PC-3 (cell line): ENCODE results near the gene CKAP4. TPM values are rescaled to one million over a fixed set of nuclear protein-coding genes. Genes with fewer than 3 reads are reported as not detected.

Experiments
- ATAC-seq: fragments of 200-7000 bp; cut with Tn5 transposase; 2 replicates; pipeline ENCODE4 v1.9.1; 2020; ENCODE audit warnings: mild to moderate bottlenecking, moderate library complexity
- BruUV-seq: library from RNA; stranded (reverse); fragments of 400-500 nt; replicated peaks from 2 replicates; lab custom pipeline; 2021; lab: Mats Ljungman, UMichigan
- CTCF ChIA-PET: fragments of 300-600 bp; sonication (Branson Sonifier 250); formaldehyde crosslinking; loops from one replicate; lab custom pipeline; 2022; ENCODE audit warnings: antibody characterized with exemption; lab: Charles Lee
- POLR2A ChIA-PET: fragments of 300-600 bp; sonication (Branson Sonifier 250); formaldehyde crosslinking; loops from one replicate; lab custom pipeline; 2022; ENCODE audit warnings: antibody characterized with exemption; ENCODE audit not compliant: unreplicated experiment; lab: Charles Lee
- DNase-seq: peaks from one replicate; pipeline ENCODE4 v3.0.0-alpha.2; 2015
- H2AFZ ChIP-seq: fragments of 300-600 bp; sonication (generic); 2 replicates; pipeline ENCODE4 v1.6.0; 2016; ENCODE audit warnings: antibody characterized with exemption, low read length
- H3F3A ChIP-seq: fragments of 300-600 bp; sonication (generic); one replicate; pipeline ENCODE4 v1.6.0; 2017; ENCODE audit warnings: antibody characterized with exemption, low read length, control low read depth, mild to moderate bottlenecking; ENCODE audit not compliant: unreplicated experiment
- H3K27ac ChIP-seq: fragments of 300-600 bp; sonication (generic); 2 replicates; pipeline ENCODE4 v1.5.1; 2016; ENCODE audit warnings: mild to moderate bottlenecking, low read length
- H3K27me3 ChIP-seq: fragments of 300-600 bp; sonication (generic); 2 replicates; pipeline ENCODE4 v1.6.1; 2016; ENCODE audit warnings: low read length, mixed read lengths
- H3K36me3 ChIP-seq: fragments of 300-600 bp; sonication (generic); 2 replicates; pipeline ENCODE4 v1.6.1; 2016; ENCODE audit warnings: low read depth, mixed run types, low read length, mixed read lengths
- H3K4me1 ChIP-seq: fragments of 300-600 bp; sonication (generic); 2 replicates; pipeline ENCODE4 v1.5.1; 2016; ENCODE audit warnings: low read length; ENCODE audit not compliant: insufficient read depth
- H3K4me2 ChIP-seq: fragments of 300-600 bp; sonication (generic); 2 replicates; pipeline ENCODE4 v1.6.0; 2016; ENCODE audit warnings: low read length
- H3K4me3 ChIP-seq: fragments of 300-600 bp; sonication (generic); 2 replicates; pipeline ENCODE4 v1.5.1; 2016; ENCODE audit warnings: mild to moderate bottlenecking, low read length, mixed read lengths
- H3K79me2 ChIP-seq: fragments of 300-600 bp; sonication (generic); 2 replicates; pipeline ENCODE4 v1.6.1; 2017; ENCODE audit warnings: low read length, mixed read lengths
- H3K9ac ChIP-seq: fragments of 300-600 bp; sonication (generic); 2 replicates; pipeline ENCODE4 v1.6.0; 2016; ENCODE audit warnings: mild to moderate bottlenecking, low read length
- H3K9me2 ChIP-seq: fragments of 300-600 bp; sonication (generic); replicated peaks from 2 replicates; pipeline ENCODE4 v1.6.1; 2016; ENCODE audit warnings: mixed run types, low read length, mixed read lengths
- H3K9me3 ChIP-seq: fragments of 300-600 bp; sonication (generic); 2 replicates; pipeline ENCODE4 v1.6.1; 2016; ENCODE audit warnings: low read length, mixed read lengths
- H4K20me1 ChIP-seq: fragments of 300-600 bp; sonication (generic); 2 replicates; pipeline ENCODE4 v1.6.1; 2016; ENCODE audit warnings: low read length, mixed read lengths
- EZH2 ChIP-seq: fragments of 300-600 bp; sonication (generic); IDR thresholded peaks from one replicate; pipeline ENCODE4 v1.6.1; 2017; ENCODE audit warnings: antibody characterized with exemption, mild to moderate bottlenecking, low read length; ENCODE audit not compliant: unreplicated experiment
- EZH2phosphoT487 ChIP-seq: fragments of 300-600 bp; sonication (generic); IDR thresholded peaks from 2 replicates; pipeline ENCODE4 v1.6.1; 2018; ENCODE audit warnings: mild to moderate bottlenecking, antibody characterized with exemption, low read length, borderline replicate concordance
- intact Hi-C: fragments of 100-400 bp; cut with micrococcal nuclease; formaldehyde crosslinking; loops from 2 replicates; pipeline ENCODE4 v1.9.0; 2023
- total RNA-seq: library from RNA; depleted of rRNA; stranded (reverse); fragments of >200 nt; gene quantifications from 2 replicates; pipeline ENCODE4 v1.2.3, GENCODE V29; 2014; rRNA removed
- TF ChIP-seq, protein P1 (sequence below): fragments of 300-600 bp; sonication (generic); conservative IDR thresholded peaks from 2 replicates; pipeline ENCODE4 v1.5.1; 2017; ENCODE audit warnings: antibody characterized with exemption, low read depth, mild to moderate bottlenecking, low read length

CKAP4 gene
- total RNA-seq, 1 experiment from 2014 or later = 76.3 TPM

DNA sequence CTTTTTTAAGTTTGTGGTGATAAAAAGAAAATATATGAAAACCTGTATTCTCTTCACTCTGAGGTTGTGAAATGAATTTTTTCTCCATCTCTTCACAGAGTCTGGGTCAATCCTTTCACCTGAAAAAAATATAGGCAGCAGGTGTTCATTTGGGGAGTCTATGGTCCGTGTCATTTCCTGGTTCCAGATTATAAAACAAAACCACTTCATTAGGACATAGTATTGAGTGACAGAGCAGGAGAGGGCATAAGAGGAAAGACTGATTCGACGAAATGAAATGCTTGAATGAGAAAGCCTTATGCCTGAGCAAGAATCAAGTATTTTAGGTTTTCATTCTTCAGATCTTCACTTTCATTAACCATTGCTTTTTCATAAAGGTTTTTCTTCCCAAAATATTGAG, 57.2 kb downstream of the CKAP4 start:
- intact Hi-C loops = no loop called here
- Histone ChIP-seq H3K4me2 (no peak overlapping the region), H2AFZ (no peak overlapping the region), H3F3A (no peaks in the 10 kb centered on the region), H3K9ac (no peak overlapping the region), H4K20me1 (no peaks in the 10 kb centered on the region), H3K36me3 (no peaks in the 10 kb centered on the region), H3K9me2 (no peaks in the 10 kb centered on the region), H3K79me2 (no peaks in the 10 kb centered on the region), H3K4me1 (no peaks in the 10 kb centered on the region), H3K9me3 (no peaks in the 10 kb centered on the region), H3K27ac (no peak overlapping the region), H3K4me3 (no peak overlapping the region), H3K27me3 (peaks cover 33% of the 10 kb centered on the region)
- DNase-seq = no peak
- TF ChIP-seq EZH2 = no peak
- ChIA-PET POLR2A (no interaction called here), CTCF (interaction anchor here (0.6 kb wide), 1 partner anchor 494 kb away, joined by 6 read pairs; no protein-coding TSS in a partner anchor)
- ATAC-seq = no peak
- BruUV-seq = no TSS peak

- Histone ChIP-seq H3K36me3 (no peaks in the 10 kb centered on the region), H3K4me2 (no peak overlapping the region), H4K20me1 (no peaks in the 10 kb centered on the region), H3K79me2 (no peaks in the 10 kb centered on the region), H3K27me3 (peaks cover 36% of the 10 kb centered on the region), H3K4me1 (no peaks in the 10 kb centered on the region), H3K4me3 (no peak overlapping the region), H3K9me2 (no peaks in the 10 kb centered on the region), H3K9me3 (no peaks in the 10 kb centered on the region), H3K9ac (no peak overlapping the region), H3K27ac (no peak overlapping the region), H2AFZ (no peak overlapping the region; the same call in 1 of the 2 replicates), H3F3A (no peaks in the 10 kb centered on the region)
- BruUV-seq = no TSS peak
- DNase-seq (no peak), ATAC-seq (no peak)
- POLR2A ChIA-PET = no interaction called here
- no peak for TF ChIP-seq EZH2phosphoT487
- TF ChIP-seq, protein P1, sequence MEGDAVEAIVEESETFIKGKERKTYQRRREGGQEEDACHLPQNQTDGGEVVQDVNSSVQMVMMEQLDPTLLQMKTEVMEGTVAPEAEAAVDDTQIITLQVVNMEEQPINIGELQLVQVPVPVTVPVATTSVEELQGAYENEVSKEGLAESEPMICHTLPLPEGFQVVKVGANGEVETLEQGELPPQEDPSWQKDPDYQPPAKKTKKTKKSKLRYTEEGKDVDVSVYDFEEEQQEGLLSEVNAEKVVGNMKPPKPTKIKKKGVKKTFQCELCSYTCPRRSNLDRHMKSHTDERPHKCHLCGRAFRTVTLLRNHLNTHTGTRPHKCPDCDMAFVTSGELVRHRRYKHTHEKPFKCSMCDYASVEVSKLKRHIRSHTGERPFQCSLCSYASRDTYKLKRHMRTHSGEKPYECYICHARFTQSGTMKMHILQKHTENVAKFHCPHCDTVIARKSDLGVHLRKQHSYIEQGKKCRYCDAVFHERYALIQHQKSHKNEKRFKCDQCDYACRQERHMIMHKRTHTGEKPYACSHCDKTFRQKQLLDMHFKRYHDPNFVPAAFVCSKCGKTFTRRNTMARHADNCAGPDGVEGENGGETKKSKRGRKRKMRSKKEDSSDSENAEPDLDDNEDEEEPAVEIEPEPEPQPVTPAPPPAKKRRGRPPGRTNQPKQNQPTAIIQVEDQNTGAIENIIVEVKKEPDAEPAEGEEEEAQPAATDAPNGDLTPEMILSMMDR = peak; percentile 31; the same call in 1 of the 2 replicates
- no peak for TF ChIP-seq EZH2
- CTCF ChIA-PET = no interaction called here
- intact Hi-C loops = no loop called here
These were observed 58.5 kb downstream of the CKAP4 start for GRCh38 chr12:106189341-106189740.

DNA sequence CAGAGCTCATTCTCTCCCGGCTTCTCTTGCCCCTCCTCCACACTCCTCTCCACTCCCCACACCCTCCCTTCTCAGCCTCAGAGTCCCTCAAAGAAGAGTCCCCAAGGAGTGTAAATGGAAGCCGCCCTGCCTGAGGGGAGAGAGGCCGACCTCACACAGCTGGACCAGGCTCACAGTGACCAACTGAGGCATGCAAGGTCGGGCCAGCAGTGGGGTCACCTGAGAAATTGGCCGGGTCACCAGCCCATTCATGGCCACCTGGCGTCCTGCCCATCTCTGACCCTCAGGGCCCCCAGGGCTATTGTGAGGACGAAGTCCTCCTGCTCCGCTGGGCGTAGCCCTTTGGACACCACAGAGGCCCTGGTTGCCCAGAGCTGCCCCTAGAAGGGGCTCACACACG, 59.6 kb downstream of the CKAP4 start:
- Histone ChIP-seq H3K27me3 (peaks cover 43% of the 10 kb centered on the region), H3K9me3 (no peaks in the 10 kb centered on the region), H3K27ac (no peak overlapping the region), H4K20me1 (no peaks in the 10 kb centered on the region), H3K79me2 (no peaks in the 10 kb centered on the region), H3K36me3 (no peaks in the 10 kb centered on the region), H3K4me1 (no peaks in the 10 kb centered on the region), H2AFZ (no peak overlapping the region), H3K4me2 (no peak overlapping the region), H3F3A (no peaks in the 10 kb centered on the region), H3K9ac (no peak overlapping the region), H3K9me2 (no peaks in the 10 kb centered on the region), H3K4me3 (no peak overlapping the region)
- BruUV-seq = no TSS peak
- POLR2A ChIA-PET = no interaction called here
- ATAC-seq = no peak
- TF ChIP-seq EZH2 = no peak
- TF ChIP-seq EZH2phosphoT487 = no peak
- no peak for DNase-seq
- intact Hi-C loops = no loop called here
- CTCF ChIA-PET = no interaction called here

Other genes with a start within 250 kb of the CKAP4 start
- gene NUAK1, start 109.1 kb downstream of the CKAP4 start, total RNA-seq = 9.8 and 11.0 TPM in 2 replicates
- 10.1 and 12.1 TPM in 2 replicates for gene TCP11L2, start 54.7 kb upstream of the CKAP4 start, total RNA-seq
- gene POLR3B, start 109.7 kb upstream of the CKAP4 start, total RNA-seq = 23.4 and 24.3 TPM in 2 replicates